ENCODE results near the gene FXN. TPM values are rescaled to one million over a fixed set of nuclear protein-coding genes. Genes with fewer than 3 reads are reported as not detected.
"Not testable (repeated sequence)": the region's sequence is repeated elsewhere in the genome, so short reads cannot be mapped to it uniquely, and the experiment has no call there.

The FXN gene
- total RNA-seq, 1 donor from 2014 or later = 6.3 TPM

DNA sequence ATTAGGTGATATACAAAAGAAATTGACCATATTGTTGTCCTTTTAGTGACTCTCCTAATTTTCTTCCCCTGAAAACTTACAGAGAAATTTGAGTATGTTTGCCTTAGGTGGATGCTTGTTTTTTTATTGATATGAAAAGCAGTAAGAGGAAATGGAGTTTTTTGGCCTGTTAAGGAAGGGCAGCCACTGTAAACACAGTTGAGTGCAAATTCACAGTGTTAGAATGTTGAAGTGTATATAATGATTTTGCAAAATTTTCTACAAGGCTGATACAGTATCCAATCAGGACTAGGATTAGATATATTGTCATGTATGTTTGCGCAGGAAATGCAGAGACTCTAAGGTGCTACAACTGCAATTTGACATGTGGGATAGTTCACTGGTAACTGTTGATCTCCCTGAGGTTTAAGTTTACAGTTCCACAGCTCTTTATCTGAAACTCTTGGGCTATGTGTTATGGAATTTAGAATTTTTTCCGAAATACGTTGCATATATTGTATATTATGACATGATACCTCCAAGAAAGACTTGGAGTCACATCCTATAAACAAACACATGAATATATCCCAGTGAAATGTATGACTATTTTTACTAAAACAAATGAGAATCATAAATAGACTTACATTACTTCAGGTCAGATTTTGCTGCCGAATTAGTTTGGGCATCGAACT lies 62.5 kb downstream of the FXN start:
- DNase-seq (ENCODE audit: low read depth, low spot score) = no peak

DNA sequence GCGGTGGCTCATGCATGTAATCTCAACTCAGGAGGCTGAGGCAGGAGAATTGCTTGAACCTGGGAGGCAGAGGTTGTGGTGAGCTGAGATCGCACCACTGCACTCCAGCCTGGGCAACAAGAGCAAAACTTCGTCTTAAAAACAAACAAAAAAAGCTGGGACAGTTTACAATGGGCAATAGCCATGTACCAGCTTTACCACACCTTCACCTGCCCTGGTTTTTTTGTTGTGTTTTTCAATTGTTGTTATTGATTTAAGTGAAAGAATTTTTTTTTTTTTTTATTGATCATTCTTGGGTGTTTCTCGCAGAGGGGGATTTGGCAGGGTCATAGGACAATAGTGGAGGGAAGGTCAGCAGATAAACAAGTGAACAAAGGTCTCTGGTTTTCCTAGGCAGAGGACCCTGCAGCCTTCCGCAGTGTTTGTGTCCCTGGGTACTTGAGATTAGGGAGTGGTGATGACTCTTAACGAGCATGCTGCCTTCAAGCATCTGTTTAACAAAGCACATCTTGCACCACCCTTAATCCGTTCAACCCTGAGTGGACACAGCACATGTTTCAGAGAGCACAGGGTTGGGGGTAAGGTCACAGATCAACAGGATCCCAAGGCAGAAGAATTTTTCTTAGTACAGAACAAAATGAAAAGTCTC lies 67.9 kb downstream of the FXN start:
- DNase-seq (ENCODE audit: low read depth, low spot score) = not testable (repeated sequence)

DNA sequence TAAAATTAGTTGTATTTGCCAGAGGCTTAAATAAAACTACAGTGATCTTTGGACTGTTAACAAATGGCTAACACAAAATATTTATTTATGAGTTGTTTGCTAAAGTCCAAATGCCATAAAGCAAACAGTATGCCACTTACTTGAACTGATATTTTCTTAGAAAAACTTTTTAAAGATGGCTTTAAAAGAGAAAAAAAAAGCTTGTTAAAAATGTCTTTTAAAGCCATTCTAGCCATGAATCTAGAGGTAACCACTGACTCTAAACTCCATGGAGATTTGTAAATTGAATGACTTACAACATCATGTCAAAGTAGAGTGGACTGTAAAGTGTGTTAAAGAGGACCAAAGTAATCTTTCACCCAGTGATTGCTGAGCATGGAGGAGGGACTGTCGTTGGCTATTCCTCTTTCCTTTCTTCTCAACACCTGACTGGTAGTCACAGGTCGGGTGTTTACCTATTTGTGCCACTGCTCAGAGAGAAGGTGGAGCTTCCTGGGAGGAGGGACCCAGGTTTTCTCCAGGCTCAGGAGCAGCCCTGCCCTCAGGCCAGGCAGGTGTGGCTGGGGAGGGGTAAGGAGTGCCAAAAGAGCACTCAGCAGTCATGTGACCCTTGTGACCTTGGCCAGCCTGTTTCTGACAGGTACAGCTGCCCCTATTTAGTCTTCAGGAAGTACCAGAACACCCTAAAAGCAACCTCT lies 69.4 kb downstream of the FXN start:
- DNase-seq (ENCODE audit: low read depth, low spot score) = no peak

DNA sequence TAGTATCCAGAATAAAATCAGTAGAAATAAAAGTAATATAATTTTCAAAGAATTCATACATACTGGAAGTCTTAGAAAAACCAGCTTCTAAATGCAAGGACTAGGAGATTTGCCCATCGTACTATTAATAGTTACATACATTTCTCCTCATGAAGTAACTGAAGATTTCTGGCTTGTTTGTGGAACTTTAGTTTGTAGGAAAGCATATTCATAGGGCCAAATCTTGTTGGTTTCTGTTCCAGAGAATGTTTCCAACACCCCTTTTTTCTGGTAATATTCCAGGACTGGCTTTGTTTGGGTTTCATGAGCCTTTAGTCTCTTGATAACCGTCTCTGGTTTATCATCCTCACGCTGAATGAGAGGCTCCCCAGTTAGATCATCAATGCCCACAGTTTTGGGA lies 72.2 kb downstream of the FXN start:
- DNase-seq (ENCODE audit: low read depth, low spot score) = no peak

DNA sequence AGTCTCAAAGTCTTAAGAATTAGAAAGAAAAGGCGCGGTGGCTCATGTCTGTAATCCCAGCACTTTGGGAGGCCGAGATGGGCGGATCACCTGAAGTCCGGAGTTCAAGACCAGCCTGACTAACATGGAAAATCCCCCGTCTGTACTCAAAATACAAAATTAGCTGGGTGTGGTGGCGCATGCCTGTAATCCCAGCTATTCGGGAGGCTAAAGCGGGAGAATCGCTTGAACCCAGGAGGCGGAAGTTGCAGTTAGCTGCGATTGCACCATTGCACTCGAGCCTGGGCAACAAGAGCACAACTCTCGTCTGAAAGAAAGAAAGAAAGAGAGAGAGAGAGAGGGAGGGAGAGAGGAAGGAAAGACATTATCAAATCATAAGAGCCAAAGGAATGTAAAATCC lies 73.2 kb downstream of the FXN start:
- not testable (repeated sequence) for DNase-seq (ENCODE audit: low read depth, low spot score)

DNA sequence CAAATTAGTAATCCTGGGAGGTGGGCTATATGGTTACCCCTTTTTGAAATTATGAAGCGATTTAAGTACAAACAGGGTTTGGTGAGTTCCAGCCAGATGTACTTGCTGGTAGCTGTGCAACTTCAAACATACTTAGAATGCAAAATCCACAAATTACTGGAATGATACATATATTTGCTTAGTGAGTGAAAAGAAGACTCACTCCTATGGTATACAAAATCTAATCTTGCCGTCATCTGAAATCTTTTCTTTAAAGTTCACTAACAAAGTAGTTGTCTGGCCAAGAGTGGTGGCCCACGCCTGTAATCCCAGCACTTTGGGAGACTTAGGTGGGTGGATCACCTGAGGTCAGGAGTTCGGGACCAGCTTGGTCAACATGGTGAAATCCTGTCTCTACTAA lies 73.6 kb downstream of the FXN start:
- DNase-seq (ENCODE audit: low read depth, low spot score) = no peak

DNA sequence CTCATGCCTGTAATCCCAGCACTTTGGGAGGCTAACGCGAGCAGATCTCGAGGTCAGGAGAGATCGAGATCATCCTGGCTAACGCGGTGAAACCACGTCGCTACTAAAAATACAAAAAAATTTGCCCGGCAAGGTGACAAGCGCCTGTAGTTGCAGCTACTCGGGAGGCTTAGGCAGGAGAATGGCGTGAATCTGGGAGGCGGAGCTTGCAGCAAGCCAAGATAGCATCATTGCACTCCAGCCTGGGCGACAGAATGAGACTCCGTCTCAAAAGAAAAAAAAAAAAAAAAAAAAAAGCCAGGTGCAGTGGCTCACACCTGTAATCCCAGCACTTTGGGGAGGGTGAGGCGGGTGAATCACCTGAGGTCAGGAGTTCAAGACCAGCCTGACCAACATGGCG lies 77.1 kb downstream of the FXN start:
- DNase-seq (ENCODE audit: low read depth, low spot score) = not testable (repeated sequence)

DNA sequence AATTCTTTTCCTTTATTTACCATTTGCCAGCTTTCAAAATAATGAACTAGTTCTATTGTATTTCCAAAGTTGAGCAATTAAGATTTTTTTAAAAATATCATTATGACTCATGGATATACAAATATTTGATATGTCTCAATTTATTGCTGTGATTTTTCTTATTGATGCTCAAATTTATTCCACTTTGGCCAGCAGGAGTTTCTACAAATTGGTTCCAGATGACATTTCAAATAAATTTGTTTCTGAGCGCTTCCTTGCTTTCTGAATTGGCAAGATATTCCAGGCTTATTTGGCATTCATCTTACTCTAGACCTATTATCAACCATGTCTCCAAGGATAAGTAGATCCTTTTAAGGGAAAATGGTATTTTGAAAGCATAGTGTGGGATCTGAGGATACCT lies 80.1 kb downstream of the FXN start:
- DNase-seq (ENCODE audit: low read depth, low spot score) = no peak

DNA sequence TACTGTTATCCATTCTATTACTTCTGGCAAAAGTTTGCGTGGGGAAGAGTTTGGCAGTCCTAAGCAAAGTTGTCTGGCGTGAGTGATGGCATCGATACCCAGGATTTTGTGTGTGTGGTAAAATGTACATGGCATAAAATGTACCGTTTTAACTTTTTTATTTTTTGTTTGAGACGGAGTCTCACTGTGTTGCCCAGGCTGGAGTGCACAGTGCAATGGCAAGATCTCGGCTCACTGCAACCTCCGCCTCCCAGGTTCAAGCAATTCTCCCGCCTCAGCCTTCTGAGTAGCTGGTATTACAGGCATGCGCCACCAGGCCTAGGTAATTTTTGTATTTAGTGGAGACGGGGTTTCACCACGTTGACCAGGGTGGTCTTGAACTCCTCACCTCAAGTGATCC lies 83.1 kb downstream of the FXN start:
- DNase-seq (ENCODE audit: low read depth, low spot score) = no peak

DNA sequence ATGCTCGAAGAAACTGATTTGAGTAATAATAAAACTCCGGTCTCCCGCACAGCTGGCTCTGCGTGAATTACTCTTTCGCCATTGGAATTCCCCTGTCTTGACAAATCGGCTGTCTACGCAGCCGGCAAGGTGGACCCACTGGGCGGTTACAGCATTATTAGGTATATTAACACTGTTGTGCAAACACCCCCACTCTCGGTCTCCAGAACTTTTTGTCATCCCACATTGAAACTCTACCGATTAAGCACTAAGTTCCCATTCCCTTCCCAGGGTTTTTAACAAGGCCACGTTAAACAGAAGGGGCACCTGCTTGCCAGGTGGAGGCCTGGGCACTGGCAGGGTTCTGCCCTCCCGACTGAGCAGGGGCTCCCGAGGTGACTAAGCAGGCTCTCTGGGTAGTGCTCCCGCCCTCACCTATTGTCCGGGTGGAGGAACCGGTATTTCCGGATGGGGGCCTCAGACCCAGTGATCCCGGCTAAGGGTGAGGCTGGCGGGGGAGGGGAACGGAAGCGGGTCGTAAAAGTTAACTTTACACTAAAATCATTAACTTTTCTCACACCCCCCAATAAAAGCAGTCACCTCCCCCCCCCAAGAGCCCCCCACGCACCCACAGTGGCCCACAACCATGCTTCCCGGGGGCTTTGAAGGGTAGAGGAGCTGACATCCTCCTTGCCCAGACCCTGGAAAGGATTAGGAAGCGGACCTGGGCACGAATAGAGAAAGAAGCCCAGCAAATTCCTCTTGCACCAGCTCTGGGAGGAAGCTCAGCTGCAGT lies 85.0 kb downstream of the FXN start:
- no peak for DNase-seq (ENCODE audit: low read depth, low spot score)

DNA sequence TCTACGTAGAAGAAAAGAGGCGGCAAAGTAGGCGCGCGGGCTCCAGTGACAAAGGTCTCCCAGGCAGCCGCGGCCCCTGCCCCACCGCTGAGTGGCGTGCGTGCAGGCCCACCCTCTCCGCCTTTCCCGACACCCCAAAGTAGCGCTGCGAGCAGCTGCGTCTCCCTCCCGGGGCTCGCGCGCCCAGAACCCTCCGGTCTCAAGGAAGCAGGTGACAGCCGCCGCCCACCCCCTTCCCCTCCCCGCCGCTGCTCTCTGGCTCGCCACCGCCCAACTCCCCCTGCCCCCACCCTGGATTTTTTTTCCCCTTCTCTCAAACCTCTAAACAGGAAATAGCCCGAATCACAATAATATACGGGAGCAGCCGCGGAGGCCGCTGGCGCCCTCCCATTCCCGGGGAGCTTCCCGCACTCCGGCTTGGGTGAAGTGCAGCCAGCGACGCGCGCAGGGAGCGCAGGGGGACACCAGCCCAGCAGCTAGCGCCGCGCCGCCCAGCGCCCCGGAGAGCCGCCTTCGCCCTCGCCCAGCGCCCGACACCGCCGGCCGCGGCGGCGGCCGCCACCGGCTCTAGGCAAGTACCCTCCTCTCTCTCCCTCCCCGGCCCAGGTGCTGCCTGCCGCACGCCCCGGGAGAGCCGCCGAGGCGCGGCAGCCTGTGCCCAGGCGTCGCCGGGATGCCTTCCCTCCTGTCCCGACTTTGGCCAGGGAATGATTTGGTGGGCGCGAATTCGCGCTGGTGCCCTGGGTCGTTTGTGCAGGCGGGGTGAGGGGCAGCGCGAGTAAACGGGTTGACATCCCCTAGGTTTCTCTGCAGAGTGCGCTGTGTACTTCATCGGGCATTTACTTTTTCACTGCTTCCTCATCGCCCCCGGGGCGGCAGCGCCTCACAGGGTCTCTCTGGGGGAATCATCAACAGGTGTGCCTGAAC lies 85.9 kb downstream of the FXN start:
- DNase-seq (ENCODE audit: low read depth, low spot score) = no peak

DNA sequence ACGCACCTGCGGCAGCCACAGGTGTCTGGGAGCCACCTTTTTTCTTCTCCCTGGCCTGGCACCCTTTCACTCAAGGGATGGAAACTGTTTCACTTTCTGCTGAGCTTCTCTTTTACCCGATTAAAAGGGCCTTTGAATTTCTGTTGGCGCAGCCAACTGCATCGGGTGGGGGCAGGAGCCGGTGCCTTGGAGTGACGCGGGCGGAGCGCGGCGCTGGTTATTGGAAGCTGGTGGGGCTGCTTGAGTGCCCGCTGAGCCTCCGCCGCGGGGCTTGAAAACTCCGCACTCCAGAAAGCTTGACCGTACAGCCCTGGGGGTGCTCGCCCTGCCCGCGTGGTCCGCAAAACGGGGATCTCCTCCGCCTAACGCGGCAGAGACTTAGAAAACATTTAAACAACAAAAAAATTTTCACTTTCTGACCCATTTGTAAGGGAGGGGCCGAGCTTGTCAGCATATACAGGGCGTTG lies 86.6 kb downstream of the FXN start:
- no peak for DNase-seq (ENCODE audit: low read depth, low spot score)

DNA sequence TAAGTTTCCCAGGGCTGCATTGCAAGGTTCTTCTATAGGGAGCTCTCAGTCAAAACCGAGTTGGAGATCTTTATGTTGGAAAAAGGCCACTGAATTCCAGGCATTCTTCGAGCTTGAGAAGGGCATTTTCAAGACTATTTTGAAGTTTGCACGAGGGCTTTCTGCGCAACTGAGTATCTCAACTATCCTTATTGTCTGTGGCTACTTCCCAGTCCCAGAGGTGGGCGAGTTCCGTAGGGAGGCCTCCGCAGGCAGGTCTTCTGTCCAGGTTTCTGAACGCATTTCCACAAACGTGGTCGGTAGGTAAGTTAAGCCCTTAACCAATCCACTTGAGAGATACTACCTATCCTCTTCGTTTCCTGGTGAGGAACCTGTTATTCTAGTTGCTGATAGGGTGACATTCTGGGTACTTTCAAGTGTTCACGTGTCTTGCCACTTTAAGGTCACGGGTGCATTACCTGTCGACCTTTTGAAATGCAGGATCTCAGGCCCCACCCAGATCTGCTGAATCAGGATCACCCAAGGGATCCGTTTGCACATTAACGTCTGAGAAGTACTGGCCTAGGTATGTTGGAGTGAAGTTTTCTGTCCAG lies 87.1 kb downstream of the FXN start:
- no peak for DNase-seq (ENCODE audit: low read depth, low spot score)

DNA sequence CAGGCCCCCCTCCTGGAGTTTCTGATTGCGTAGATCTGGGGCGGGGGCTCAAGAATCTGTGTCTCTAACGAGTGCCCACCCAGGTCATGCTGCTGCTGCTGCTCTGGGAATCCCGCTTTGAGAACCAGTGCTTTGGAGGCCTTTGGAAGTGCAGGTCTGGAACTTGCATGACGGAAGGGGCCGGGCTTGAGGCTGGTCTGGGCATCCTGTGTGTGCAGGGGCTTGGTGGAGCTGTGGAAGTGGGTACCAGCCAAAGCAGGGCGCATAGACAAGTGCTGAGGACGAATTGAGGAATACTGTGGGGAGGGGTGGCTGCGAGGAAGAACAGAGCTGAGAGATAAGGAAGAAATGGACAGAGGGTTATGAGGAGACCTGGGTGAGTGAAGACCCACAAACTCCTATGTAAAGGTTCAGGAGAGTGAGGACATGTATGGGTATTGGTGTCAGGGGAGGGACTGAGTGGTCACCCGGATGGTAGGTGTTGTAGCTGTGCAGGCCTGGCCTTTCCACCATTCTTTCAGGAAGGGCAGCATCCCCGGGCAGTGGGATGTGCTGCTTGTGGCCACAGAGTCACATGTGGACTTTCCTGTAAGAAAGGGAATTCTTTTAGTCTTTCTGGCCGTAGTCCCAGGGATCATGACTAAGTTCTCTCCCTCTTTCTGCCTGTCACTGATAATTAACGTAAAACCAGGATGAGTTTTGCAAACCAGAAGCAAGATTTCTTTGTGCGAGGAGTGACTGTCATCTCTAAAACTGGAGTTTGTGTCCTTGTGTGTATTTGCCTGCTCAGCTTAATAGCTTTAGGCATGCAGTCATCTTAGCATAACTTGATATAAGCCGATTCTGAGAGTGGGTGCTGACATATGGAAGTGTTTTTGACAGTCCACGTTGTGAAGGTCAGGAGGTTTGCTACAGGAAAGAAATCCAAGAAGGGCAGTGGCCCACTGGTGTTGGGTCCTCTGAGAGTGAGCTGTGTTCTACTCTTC lies 95.2 kb downstream of the FXN start:
- peak; percentile 50 for DNase-seq (ENCODE audit: low read depth, low spot score)

DNA sequence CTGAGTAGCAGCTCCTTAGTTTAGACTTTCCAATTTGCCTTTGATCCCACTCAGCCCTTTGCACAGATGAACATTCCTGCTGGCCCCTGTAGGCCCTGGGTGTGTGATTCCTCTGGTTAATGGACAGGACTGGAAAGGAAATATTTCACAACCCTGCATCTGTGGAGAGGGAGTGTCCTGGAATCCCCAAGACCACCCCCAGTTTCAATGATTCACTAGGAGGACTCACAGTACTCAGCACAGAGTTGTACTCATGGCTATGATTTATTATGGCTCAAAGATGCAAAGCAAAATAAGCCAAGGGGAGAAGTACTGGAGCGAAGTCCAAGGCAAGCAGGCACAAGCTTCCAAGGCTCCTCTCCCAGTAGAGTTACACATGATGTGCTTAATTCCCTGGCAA lies 96.1 kb downstream of the FXN start:
- DNase-seq (ENCODE audit: low read depth, low spot score) = no peak

DNA sequence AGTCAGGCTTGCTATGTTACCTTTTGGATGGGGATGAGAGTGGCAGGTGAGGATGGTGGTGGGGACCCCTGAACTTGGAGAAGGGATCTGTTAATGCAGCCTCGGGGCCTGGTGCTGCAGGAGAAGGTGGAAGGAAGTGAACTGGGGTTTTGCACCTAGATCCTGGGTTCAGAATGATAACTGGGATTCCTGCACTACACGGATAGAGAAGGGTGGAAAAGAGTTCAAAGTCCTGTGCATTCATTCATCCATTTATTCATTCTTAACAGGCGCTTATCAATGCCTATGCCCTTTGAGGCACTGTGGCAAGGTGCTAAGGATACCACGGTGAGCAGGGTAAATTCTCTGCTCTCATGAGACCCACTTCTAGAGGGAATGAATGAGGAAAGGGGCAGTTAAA lies 96.8 kb downstream of the FXN start:
- DNase-seq (ENCODE audit: low read depth, low spot score) = no peak

DNA sequence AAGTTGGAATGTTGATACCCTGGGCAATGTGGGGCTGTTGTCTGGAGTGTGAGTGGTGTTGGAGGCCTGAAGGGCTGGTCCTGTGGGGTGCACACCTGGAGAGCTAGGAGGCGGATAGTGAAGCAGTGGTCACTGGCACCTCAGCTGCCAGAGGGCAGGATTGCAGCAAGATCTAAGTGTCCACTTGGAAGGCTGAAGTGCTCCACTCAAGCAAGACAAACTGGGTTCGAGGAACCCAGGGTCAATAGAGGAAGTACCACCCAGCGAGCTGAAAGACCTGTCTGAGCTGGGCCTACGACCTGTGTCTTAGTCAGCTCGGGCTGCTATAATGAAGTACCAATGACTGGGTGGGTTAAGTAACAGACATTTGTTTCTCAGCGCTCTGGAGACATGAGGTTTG lies 98.9 kb downstream of the FXN start:
- no peak for DNase-seq (ENCODE audit: low read depth, low spot score)

DNA sequence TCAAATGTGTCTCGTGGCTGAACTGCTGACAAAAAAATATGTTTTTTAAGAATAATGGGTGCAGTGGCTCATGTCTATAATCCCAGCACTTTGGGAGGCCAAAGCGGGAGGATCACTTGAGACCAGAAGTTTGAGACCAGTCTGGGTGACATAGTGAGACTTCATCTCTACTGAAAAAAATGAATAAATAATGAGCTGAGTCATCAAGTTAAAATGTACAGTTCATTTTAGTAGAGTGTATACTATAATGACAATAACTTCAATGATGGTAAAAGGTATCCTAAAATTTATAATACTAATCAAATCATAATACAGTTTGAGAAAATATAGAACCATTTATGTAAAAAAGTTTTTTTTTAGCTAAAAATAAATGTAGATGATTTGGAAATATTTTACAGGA lies 100.6 kb downstream of the FXN start:
- no peak for DNase-seq (ENCODE audit: low read depth, low spot score)

DNA sequence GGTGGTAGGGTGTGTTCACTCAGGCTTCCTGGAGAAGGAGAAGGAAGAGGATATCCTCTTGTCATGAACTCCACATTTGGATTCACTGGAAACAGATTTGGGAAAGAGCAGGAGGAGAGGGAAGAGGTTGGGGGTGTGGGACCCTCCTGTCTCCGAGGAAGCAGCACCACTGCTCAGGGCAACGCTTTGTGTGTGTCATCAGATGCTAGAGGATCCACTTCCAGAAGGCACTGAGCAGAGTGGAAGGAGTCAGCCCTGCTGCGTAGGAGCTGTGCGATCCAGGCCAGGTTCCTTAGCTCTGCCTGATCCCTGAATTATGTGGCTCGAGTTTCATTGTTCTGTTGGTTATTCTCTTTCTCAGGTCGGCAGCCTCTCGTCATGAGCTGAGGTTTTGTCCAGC lies 101.2 kb downstream of the FXN start:
- no peak for DNase-seq (ENCODE audit: low read depth, low spot score)
